Vagina (tissue), 2 donors: Measurements from ENCODE around the gene GLMP. TPM values are rescaled to one million over a fixed set of nuclear protein-coding genes. Genes with fewer than 3 reads are reported as not detected.
A peak's percentile ranks its signal among the peaks of the same experiment; 100 is the strongest.
"Not testable (repeated sequence)": the region's sequence is repeated elsewhere in the genome, so short reads cannot be mapped to it uniquely, and the experiment has no call there.

Source experiments
- DNase-seq, 2 donors: peaks; one replicate each; pipeline ENCODE4 v3.0.0-alpha.2; 2017; ENCODE audit errors: extremely low spot score in 2 of 2
- H3K27ac ChIP-seq: fragments of 200-600 bp; sonication (generic); one replicate; pipeline ENCODE4 v1.5.1; 2019
- H3K27me3 ChIP-seq: fragments of 200-600 bp; sonication (generic); one replicate; pipeline ENCODE4 v1.5.1; 2019
- H3K36me3 ChIP-seq, 2 donors: fragments of 200-600 bp; sonication (generic); one replicate each; pipeline ENCODE4 v1.5.1; 2017 to 2019
- H3K4me1 ChIP-seq: fragments of 200-600 bp; sonication (generic); one replicate; pipeline ENCODE4 v1.5.1; 2019
- H3K4me3 ChIP-seq, 2 donors: fragments of 200-600 bp; sonication (generic); 1 replicate in 1 of 2; 2 replicates in 1 of 2; pipeline ENCODE4 v1.5.1; 2016 to 2019
- H3K9me3 ChIP-seq: fragments of 200-600 bp; sonication (generic); one replicate; pipeline ENCODE4 v1.5.1; 2019
- CTCF ChIP-seq, 3 experiments: fragments of 450-650 bp in 2 of 3; fragments of 200-600 bp in 1 of 3; sonication (generic) in 1 of 3; IDR thresholded peaks; one replicate each; pipeline ENCODE4 v1.5.1; 2017 to 2019; ENCODE audit warnings: antibody characterized with exemption in 3 of 3, mild to moderate bottlenecking in 2 of 3, moderate library complexity in 2 of 3
- POLR2A ChIP-seq, 2 donors: fragments of 450-650 bp; IDR thresholded peaks; one replicate each; pipeline ENCODE4 v1.6.1; 2017; ENCODE audit warnings: antibody characterized with exemption in 2 of 2, mild to moderate bottlenecking in 2 of 2, moderate library complexity in 2 of 2
- POLR2AphosphoS5 ChIP-seq, 2 donors: sonication (generic); formaldehyde crosslinking; IDR thresholded peaks; one replicate each; pipeline ENCODE4 v1.9.0; 2017; ENCODE audit warnings: antibody characterized with exemption in 2 of 2, mild to moderate bottlenecking in 2 of 2, low read depth in 1 of 2; ENCODE audit not compliant: insufficient read depth in 1 of 2
- intact Hi-C: fragments of 100-400 bp; cut with DNase I; formaldehyde crosslinking; loops from one replicate; pipeline ENCODE4 v1.15.1; 2023
- total RNA-seq: library from RNA; depleted of rRNA; stranded (reverse); fragments of >200 nt; gene quantifications from one replicate; pipeline ENCODE4 v1.2.3, GENCODE V29; 2016

The GLMP gene
- total RNA-seq, 1 donor from 2014 or later: 36.1 TPM

GRCh38 chr1:156337052-156337887 lies 41.8 kb upstream of the GLMP start:
- Histone ChIP-seq H3K27me3 (no peaks in the 10 kb centered on the region), H3K36me3 (peaks cover 0 to 37% of the 10 kb centered on the region in 2 donors), H3K27ac (peak overlapping the region; percentile 92), H3K4me3 (peak overlapping the region; percentile 77 to 96), H3K9me3 (no peaks in the 10 kb centered on the region), H3K4me1 (peaks cover 21% of the 10 kb centered on the region)
- intact Hi-C loops: no loop called here
- DNase-seq: no peak
- no peak for TF ChIP-seq POLR2AphosphoS5 (IDR thresholded peaks at IDR 0.05; ENCODE audit: insufficient read depth in 1 of 2, low read depth in 1 of 2)
- no peak for TF ChIP-seq CTCF (IDR thresholded peaks at IDR 0.05)
- no peak for TF ChIP-seq POLR2A (IDR thresholded peaks at IDR 0.05)

GRCh38 chr1:156336242-156336641 lies 40.8 kb upstream of the GLMP start:
- TF ChIP-seq POLR2A (IDR thresholded peaks at IDR 0.05) (no peak), CTCF (IDR thresholded peaks at IDR 0.05) (no peak), POLR2AphosphoS5 (IDR thresholded peaks at IDR 0.05; ENCODE audit: insufficient read depth in 1 of 2, low read depth in 1 of 2) (no peak)
- Histone ChIP-seq H3K9me3 (no peaks in the 10 kb centered on the region), H3K27ac (no peak overlapping the region), H3K36me3 (peaks cover 0 to 47% of the 10 kb centered on the region in 2 donors), H3K27me3 (no peaks in the 10 kb centered on the region), H3K4me1 (peaks cover 21% of the 10 kb centered on the region), H3K4me3 (peak overlapping the region in 1 of 2 donors; percentile 77)
- DNase-seq: no peak
- intact Hi-C loops: no loop called here

- DNase-seq, intact Hi-C loops: not testable (repeated sequence)
Observed at GRCh38 chr1:156323179-156323578, 27.7 kb upstream of the GLMP start.

GRCh38 chr1:156320560-156320959 lies 25.1 kb upstream of the GLMP start:
- H3K27ac ChIP-seq: no peak overlapping the region
- peaks cover 5 to 91% of the 10 kb centered on the region in 2 donors for H3K36me3 ChIP-seq
- intact Hi-C loops: no loop called here
- H3K4me3 ChIP-seq: no peak overlapping the region
- no peak for DNase-seq
- no peaks in the 10 kb centered on the region for H3K9me3 ChIP-seq
- H3K4me1 ChIP-seq: no peaks in the 10 kb centered on the region
- H3K27me3 ChIP-seq: no peaks in the 10 kb centered on the region
- TF ChIP-seq POLR2AphosphoS5 (IDR thresholded peaks at IDR 0.05; ENCODE audit: insufficient read depth in 1 of 2, low read depth in 1 of 2) (no peak), CTCF (IDR thresholded peaks at IDR 0.05) (no peak), POLR2A (IDR thresholded peaks at IDR 0.05) (no peak)

More at GRCh38 chr1:156323179-156323578, 27.7 kb upstream of the GLMP start:
- not testable (repeated sequence) for H3K4me3 ChIP-seq, H3K4me1 ChIP-seq, H3K9me3 ChIP-seq, H3K27ac ChIP-seq, H3K27me3 ChIP-seq
- peaks cover 3 to 65% of the 10 kb centered on the region in 2 donors for H3K36me3 ChIP-seq

- Histone ChIP-seq H3K4me3 (no peak overlapping the region), H3K27ac (no peak overlapping the region), H3K36me3 (peaks cover 5 to 96% of the 10 kb centered on the region in 2 donors), H3K27me3 (no peaks in the 10 kb centered on the region), H3K9me3 (no peaks in the 10 kb centered on the region), H3K4me1 (no peaks in the 10 kb centered on the region)
- TF ChIP-seq POLR2A (IDR thresholded peaks at IDR 0.05) (no peak), CTCF (IDR thresholded peaks at IDR 0.05) (peak in 1 of 3 experiments; percentile 22)
- intact Hi-C loops: no loop called here
- DNase-seq: no peak
Observed at GRCh38 chr1:156319664-156320063, 24.2 kb upstream of the GLMP start.
